Left renal cortex interstitium (tissue), 4 donors: ENCODE measurements around the gene ASCL5. TPM values are rescaled to one million over a fixed set of nuclear protein-coding genes. Genes with fewer than 3 reads are reported as not detected.

ENCODE experiments used
- DNase-seq, 4 donors: peaks; one replicate each; pipeline ENCODE4 v3.0.0-alpha.2; 2013; ENCODE audit warnings: low read depth in 4 of 4, low spot score in 2 of 4, missing footprints in 1 of 4
- polyA plus RNA-seq, 4 donors: library from polyadenylated mRNA; unstranded; fragments of 120-200 nt; gene quantifications; one replicate each; pipeline ENCODE4 v1.2.1, GENCODE V29; 2013; ENCODE audit not compliant: insufficient read length in 4 of 4

The ASCL5 gene
- polyA plus RNA-seq, 4 donors, result 0.08 to 0.47 (median 0.21) TPM; not detected in 1

DNA sequence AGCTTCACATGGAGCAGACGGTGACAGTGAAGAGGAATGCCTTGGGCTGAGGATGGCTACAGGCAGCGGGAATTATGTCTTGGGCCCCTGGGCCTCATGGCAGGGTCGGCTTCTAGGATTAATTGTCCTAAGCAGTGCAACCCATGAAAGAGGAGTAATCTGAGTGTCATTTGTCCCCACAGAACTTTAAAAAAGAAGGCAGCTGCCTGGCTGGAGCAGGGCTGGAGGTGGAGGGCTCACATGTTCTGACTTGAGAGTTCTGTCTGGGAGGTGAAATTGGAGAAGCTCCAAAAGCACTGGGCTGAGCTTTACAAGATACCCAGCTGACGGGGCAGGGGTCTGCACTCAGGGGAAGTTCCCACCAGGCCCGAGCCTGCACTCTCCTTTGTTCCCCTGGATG lies 37.4 kb downstream of the ASCL5 start:
- no peak for DNase-seq

DNA sequence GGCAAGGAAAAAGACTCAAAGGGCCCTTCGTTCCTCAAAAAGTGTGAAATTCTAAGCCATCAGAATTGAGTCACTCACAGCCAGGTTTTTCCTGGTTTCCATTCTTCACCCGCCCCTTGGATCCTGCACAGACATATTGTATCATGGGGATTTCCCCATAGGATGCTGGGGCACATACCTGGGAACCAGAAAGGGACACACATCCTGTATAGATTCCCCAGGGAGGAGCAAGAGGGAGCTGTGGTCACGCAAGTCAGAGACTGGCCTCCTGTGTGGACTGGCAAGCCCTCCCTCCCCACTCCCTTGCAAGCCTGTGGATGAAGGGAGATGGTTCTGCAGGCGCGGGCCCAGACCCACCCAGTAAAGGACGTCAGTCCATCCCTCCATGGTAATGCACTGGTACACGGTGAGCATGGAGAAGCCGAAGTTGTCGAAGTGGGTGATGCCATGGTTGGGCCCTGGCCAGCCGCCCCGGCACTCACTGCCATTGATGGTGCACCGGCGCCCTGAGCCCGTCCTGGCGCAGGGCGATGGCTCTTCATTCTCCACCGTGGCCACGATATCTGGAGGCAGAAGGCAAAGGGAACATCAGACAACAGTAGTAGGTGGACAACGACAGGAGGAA lies 38.0 kb downstream of the ASCL5 start:
- no peak for DNase-seq

DNA sequence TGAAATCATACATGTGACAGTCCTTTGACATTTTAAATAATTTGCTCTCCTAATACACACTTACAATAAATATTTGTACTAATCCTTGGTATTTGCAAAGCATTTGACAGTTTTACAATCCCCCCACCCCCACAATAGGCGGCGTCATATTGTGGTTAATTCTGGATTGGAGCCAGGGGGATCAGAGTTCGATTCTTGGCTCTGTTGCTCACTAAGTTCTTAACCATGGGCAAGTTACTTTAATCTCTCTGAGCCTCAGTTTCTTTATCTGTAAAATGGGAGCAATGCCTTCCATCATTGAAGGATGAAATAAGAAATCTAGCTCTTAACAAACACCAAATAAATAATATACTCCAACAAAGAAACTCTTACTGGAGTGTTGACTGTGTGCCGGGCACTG lies 38.6 kb downstream of the ASCL5 start:
- no peak for DNase-seq

DNA sequence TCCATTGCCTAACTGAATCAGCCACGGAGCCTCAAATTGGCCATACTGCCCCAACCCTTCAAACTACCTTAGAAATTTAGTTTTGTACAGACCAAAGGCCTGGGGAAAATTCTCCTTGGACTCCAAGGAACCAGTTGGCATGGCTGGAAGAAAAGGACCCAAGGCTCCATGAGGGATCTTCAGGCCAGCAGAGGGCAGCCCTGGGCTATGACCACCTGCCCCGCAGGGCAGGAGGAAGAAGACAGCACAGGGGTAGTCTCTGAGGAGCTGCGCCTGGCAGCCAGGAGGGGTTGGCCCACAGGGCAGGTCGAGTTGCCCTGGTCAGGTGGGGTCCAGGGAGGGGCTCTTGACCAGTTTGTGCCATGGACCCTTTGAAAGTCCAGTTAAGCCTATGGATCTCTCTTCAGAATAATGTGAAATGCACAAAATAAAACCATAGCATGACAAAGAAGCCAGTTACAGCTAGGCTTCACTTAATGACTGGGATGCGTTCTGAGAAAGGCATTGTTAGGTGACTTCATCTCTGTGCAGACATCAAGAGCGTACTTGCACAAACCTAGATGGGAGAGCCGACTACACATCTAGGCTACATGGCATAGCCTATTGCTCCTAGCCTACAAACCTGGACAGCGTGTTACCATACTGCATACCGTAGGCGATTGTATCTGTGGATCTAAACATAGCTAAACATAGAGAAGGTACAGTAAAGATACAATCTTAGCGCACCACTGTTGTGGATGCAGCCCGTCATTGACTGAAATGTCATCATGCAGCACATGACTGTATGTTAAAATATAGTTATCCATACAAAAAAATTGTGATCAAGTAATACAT lies 40.9 kb downstream of the ASCL5 start:
- no peak for DNase-seq

DNA sequence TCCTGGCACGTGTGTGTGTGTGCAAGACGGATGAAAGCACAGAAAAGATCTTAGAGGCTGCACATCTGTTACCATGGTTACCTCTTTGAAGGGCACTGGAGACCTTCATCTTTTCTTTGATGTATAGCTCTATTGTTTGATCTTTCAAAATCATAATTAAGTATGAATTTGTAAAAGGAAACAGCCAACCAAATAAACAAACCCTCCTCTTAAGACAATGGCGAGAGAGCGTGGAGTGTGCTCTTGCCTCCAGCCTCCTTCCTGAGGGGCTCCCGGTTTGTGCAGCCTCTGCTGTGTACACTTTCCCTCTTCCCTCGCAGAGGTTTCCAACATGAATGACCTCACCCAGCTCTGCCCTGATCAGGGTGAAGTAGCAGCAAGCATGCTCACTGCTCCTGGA lies 42.7 kb downstream of the ASCL5 start:
- no peak for DNase-seq

DNA sequence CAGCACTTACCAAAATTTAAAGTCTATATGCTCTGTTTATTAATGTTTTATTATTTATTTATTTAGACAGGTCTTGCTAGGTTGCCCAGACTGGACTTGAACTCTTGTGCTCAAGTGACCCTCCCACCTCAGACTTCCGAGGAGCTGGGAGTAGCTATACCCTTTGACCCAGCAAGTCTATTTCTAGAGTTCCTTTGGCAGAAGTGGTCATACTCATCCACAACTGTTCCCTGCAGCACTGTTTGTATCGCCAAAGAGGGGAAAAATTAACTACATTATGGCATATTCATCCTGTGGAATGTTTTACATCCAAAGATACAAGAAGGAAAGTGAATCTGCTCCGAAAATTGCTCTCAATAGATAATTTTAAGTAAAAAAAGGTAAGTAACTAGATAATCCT lies 43.2 kb downstream of the ASCL5 start:
- no peak for DNase-seq

DNA sequence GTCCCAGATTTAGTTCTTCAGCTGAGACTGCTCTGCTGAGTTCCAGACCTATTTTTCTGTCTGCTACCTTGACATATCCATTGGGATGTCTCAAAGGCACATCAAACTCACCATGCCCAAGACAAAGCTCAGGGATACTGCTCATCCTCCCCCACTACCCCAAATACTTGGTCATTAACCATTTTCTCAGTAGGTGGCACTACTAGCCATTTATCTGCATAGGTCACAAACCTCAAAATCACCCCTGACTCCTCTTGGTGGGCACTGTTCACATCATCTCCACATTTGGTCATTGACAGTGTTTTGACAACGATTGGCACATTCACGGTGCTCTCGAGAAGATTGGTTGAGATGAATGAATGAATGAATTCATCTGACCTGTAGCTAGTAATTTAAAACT lies 46.8 kb downstream of the ASCL5 start:
- DNase-seq, result no peak

DNA sequence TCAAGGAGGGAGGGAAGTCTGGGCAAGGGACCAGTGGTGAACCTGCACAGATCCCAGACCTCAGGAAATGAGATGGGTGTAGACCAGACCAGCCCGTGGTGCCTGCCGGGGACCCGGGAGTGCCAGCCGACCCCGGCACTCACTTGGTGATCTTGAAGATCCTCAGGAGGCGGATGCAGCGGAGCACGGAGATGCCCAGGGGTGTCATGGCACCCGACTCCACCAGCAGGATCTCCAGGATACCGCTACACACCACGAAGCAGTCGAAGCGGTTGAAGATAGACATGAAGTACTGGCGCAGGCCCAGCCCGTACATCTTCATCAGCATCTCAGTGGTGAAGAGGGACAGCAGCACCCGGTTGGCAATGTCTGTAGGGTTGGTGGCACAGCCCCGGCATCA lies 49.2 kb downstream of the ASCL5 start:
- DNase-seq, result no peak

DNA sequence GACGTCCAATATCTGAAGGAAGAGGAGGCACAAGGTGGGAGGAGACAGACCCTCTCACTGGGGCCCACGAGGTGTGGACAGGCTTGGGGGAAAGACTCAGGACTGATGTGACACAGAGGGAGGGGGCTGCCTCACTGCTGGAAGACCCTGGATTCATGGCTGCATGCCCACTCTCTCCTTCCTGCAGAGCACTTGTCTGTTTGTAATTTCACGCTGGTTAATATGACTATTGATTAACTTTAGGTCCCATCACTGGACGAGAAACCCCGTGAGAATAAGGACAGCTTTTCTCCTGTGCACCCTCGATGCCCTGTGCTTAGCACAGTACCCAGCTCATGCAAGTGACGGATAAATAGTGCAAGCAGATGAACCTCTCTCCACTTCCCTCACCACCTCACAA lies 49.9 kb downstream of the ASCL5 start:
- no peak for DNase-seq

DNA sequence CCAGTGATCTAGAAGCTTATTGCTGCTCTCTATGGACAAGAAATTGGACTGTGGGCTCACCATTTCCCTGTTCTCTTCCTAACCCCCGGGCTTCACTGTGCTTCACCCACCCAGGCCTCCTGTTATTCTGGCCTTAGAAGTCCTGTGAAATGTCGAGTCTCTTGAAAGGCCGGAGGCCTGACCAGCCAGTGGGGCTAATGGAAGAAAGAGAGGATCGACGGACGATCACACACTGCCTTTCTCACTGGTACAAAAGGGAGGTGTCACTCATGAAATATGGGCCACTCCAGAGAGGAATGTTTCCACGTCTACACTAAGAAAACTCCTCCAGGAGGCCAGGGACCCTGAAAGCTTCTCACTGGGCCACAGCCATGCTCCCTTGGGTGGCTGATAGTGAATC lies 50.9 kb downstream of the ASCL5 start:
- DNase-seq, result no peak

DNA sequence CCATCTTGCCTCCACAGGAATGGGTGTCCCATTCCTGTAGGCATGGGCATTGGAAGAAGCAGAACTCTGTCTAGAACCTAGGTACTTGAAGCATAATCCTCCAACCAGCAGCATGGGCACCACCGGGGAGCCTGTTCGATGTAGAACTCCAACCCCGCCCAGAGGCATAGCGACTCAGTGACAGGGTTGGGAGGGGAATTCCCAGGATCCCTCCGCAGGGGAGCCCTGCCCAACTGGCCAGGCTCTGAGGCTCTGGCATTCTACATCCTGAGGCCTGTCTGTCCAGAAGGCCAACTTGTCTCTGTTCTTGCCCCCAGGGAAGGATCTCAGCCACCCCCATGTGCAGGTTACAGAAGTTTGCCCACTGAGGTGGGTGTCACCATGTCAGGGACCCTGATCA lies 53.0 kb downstream of the ASCL5 start:
- DNase-seq, result no peak

DNA sequence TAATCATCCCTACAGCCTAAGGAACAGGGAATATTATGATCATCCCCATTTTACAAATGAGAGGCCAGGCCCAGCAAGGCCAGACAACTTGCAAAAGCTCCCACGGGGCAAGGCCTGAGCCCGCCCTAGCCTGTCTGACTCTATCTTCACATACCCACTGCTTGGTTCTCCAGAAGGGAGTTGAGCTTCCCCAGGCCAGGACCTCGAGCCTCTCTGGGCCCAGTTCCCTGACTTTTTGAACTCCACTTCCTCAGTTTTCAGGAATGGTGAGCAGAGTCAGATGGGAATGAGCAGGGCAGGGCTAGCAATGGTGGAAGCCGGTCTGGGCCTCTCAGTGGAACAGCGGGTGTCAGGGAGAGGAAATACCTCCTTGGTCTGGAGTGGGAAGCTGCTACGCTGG lies 54.1 kb downstream of the ASCL5 start:
- no peak for DNase-seq

DNA sequence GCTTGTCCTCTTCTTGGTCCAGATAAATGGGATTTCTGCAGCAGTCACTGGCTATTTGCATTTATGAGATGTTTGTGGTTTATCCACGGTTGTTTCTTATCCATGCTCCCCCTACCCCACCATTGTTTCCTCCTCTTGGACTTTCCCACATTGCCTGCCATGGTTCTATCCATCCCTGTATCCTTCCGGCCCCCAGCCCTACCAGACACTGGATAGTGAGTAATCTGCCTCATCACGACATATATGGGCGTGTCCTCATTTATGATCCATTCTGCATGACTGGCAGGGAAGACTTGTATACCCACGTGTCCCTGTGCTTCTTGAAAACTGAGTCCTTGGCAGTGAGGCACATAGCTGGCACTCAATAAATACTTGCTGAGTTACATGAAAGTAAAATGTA lies 54.8 kb downstream of the ASCL5 start:
- DNase-seq, result no peak

DNA sequence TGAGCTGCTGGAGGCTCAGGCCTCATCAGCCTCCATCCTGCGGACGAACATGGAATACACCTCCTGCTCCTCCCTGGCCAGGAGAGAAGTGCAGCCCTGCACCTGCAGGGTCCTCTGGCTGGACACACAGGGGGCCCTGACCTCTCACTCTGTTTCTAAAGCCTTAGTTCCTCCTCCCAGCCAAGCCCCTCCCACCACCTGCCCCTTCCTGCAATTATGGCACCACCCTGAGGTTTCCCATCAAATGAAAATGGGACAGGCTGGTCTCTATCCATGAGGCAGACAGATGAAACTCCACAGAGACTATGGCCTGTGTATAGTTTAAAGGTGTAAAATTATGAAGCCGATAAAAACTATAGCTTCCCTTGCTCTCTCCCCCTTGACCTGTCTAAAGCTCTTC lies 57.3 kb downstream of the ASCL5 start:
- no peak for DNase-seq

DNA sequence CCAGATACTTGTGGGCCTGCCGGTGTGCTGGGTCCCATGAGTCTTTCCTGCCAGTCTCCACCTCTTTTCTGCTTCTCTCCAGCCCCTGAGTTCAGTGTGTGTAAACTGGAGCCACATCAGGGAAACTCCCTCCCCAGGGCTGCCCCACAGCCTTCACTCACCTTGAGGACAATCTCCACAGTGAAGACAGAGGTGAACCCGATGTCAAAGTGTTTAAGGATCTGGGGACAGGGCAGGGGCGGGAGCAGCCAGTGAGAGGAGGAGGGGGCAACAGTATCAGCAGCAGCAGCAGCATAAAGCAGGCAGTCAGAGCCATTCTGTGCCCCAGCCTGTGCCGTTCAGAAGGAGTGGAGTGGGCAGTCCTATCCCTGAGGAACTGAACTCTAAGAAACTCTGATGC lies 58.0 kb downstream of the ASCL5 start:
- no peak for DNase-seq

DNA sequence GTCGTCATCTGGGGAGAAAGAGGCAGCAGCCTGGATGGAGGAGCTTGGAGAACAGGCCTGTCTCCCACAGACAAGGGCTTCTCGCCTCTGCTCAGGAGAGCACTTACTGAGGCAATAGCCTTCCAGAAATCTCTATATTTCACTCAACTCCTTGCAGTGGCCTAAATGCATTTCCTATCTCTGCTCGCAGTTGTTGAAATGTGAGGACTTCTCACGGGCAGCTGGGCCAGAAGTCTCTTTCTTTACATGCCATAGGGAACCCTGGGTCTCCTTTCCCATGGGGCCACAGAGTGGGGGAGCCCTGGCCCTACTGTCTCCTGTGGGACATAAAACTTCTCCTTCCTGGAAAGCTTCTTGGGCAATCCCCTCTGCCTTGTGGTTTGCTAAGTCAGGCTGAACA lies 60.0 kb downstream of the ASCL5 start:
- no peak for DNase-seq

DNA sequence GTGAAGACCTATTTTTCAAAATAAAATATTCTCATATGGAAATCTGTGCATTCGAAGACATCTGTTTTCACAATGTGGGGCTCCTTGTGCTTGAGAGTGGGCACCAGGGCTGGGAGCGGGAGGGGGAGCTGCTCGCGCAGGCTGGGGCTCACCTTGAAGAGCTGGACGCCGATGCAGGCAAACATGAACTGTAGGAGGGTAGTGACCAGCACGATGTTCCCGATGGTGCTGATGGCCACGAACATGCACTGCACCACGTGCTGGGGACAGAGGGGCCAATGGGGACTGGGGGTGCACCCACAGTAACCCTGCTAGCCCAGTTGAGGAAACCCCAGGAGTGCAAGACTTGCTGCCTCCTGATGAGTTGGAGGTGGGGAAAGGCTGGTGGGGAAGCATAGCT lies 61.3 kb downstream of the ASCL5 start:
- DNase-seq, result no peak

DNA sequence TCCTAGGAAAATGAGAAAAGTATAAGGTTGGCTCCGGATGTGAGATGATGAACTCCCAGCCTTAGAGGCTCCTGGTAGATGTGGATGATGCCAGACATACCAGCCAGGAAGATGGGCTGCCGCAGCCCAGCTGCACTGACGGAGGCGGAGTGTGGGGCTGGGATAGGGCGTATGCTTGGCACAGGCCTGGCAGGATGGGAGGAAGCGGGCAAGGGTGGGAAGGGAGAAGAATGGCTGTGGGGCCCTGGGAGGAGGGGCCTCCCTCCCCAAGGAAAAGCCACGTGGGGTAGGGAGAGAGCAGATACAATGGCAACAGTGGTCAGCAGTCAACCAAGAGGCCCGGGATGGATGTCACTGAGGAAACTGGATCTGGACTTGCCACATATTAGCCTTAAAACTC lies 62.2 kb downstream of the ASCL5 start:
- DNase-seq, result no peak
